Upper lobe of left lung (tissue), 6 donors: Measurements from ENCODE around the gene TNNT2. TPM values are rescaled to one million over a fixed set of nuclear protein-coding genes. Genes with fewer than 3 reads are reported as not detected.

Experiments
- ATAC-seq, 2 donors: fragments of 200-7000 bp; cut with Tn5 transposase; one replicate each; pipeline ENCODE4 v1.9.1; 2022; ENCODE audit warnings: mild to moderate bottlenecking in 2 of 2, moderate library complexity in 2 of 2; ENCODE audit not compliant: low FRiP score in 2 of 2
- DNase-seq, 2 donors: peaks; one replicate each; pipeline ENCODE4 v3.0.0-alpha.2; 2019 to 2020
- H3K27ac ChIP-seq, 4 donors: fragments of 200-600 bp; sonication (generic); one replicate each; pipeline ENCODE4 v1.5.1; 2016 to 2019
- H3K27me3 ChIP-seq, 4 donors: fragments of 200-600 bp; sonication (generic); one replicate each; pipeline ENCODE4 v1.5.1; 2017 to 2019
- H3K36me3 ChIP-seq, 4 donors: fragments of 200-600 bp; sonication (generic); one replicate each; pipeline ENCODE4 v1.5.1; 2016 to 2019
- H3K4me1 ChIP-seq, 4 donors: fragments of 200-600 bp; sonication (generic); one replicate each; pipeline ENCODE4 v1.5.1; 2018 to 2019
- H3K4me3 ChIP-seq, 4 donors: fragments of 200-600 bp; sonication (generic); one replicate each; pipeline ENCODE4 v1.5.1; 2017 to 2019; ENCODE audit warnings: mild to moderate bottlenecking in 2 of 4, moderate library complexity in 1 of 4
- H3K9me3 ChIP-seq, 4 donors: fragments of 200-600 bp; sonication (generic); one replicate each; pipeline ENCODE4 v1.5.1; 2018 to 2019
- EP300 ChIP-seq, 4 donors: sonication (generic); formaldehyde crosslinking; IDR thresholded peaks; one replicate each; pipeline ENCODE4 v1.5.1; 2017; ENCODE audit warnings: antibody characterized with exemption in 4 of 4, control low read depth in 2 of 4
- POLR2A ChIP-seq, 4 donors: fragments of 450-650 bp; IDR thresholded peaks; one replicate each; pipeline ENCODE4 v1.5.1; 2016 to 2017; ENCODE audit warnings: antibody characterized with exemption in 4 of 4, mild to moderate bottlenecking in 2 of 4
- POLR2AphosphoS5 ChIP-seq, 2 donors: sonication (generic); formaldehyde crosslinking; IDR thresholded peaks; one replicate each; pipeline ENCODE4 v1.5.1; 2017; ENCODE audit warnings: antibody characterized with exemption in 2 of 2
- WGBS, 2 donors: methylation state at CpG; one replicate each; pipeline ENCODE4 v1.1.5; 2017 to 2018; 5-methylcytosine and 5-hydroxymethylcytosine counted together
- total RNA-seq, 6 donors: library from RNA; depleted of rRNA in 4 of 6; stranded (reverse); fragments of >200 nt in 4 of 6; gene quantifications; one replicate each; pipeline versions ENCODE4 v1.1.0 to v1.2.1, GENCODE V29; 2016 to 2021
- TF ChIP-seq, protein P1 (sequence below), 6 experiments: fragments of 450-650 bp in 4 of 6; fragments of 200-600 bp in 2 of 6; sonication (generic) in 2 of 6; IDR thresholded peaks; one replicate each; pipeline ENCODE4 v1.5.1; 2016 to 2019; ENCODE audit warnings: antibody characterized with exemption in 6 of 6
- donor health status: DM: no; HTN: no; CAD: no; lungs with moderate emphysema.
- donor health status: DM: no; HTN: yes; CAD: no; lungs with severe emphysema.

Gene TNNT2
- total RNA-seq, 6 donors from 2014 or later, result 2.0 to 31.4 (median 6.4) TPM

DNA sequence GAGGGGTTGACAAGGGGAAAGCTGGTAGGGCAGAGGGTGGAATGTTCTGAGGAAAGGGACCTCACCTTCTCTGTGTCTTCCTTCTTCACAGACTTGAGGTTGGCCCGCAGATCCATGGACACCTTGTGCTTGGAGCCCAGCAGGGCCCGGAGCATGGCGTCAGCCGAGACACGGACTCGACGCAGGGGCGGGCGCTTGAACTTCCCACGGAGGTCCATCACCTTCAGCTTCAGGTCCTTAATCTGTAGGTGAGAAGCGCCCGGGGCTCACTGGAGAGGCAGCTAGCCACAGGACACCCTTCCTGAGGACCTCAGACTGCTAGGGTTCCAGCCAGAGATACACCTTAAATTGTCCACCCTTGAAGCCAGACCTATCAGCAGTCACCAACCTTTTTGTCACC is 33.8 kb upstream of the TNNT2 start:
- no peaks in the 10 kb centered on the region for H3K9me3 ChIP-seq
- H3K27ac ChIP-seq, result no peak overlapping the region
- WGBS, 2 donors, result 95 to 97% methylated on average over 8 to 12 of the region's 12 CpGs
- TF ChIP-seq POLR2A (IDR thresholded peaks at IDR 0.05) (no peak), EP300 (IDR thresholded peaks at IDR 0.05) (no peak), POLR2AphosphoS5 (IDR thresholded peaks at IDR 0.05) (no peak)
- TF ChIP-seq, protein P1, sequence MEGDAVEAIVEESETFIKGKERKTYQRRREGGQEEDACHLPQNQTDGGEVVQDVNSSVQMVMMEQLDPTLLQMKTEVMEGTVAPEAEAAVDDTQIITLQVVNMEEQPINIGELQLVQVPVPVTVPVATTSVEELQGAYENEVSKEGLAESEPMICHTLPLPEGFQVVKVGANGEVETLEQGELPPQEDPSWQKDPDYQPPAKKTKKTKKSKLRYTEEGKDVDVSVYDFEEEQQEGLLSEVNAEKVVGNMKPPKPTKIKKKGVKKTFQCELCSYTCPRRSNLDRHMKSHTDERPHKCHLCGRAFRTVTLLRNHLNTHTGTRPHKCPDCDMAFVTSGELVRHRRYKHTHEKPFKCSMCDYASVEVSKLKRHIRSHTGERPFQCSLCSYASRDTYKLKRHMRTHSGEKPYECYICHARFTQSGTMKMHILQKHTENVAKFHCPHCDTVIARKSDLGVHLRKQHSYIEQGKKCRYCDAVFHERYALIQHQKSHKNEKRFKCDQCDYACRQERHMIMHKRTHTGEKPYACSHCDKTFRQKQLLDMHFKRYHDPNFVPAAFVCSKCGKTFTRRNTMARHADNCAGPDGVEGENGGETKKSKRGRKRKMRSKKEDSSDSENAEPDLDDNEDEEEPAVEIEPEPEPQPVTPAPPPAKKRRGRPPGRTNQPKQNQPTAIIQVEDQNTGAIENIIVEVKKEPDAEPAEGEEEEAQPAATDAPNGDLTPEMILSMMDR (IDR thresholded peaks at IDR 0.05), result no peak
- DNase-seq (no peak), ATAC-seq (no peak)
- no peaks in the 10 kb centered on the region for H3K36me3 ChIP-seq
- H3K4me3 ChIP-seq, result no peak overlapping the region
- H3K27me3 ChIP-seq, result no peaks in the 10 kb centered on the region
- no peaks in the 10 kb centered on the region for H3K4me1 ChIP-seq

DNA sequence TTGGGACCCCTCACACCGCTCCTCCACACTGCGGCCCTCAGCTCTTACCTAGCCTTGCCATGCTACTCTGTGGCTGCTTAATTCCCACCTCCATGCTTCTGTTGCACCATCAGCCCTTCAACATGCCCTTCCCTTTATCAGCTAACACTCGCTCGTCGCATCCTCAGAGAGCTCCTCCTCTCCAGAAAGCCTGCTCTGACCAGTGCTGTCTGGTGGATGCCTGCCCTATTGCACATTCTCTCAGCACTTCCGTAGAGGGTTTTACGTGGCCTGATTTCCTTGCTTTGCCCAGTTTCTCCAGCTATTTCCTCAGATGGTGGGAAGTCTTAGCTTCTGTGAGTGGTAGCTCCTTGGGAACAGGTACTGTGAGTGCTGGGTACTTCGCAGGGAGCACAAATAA is 32.0 kb upstream of the TNNT2 start:
- no peak for ATAC-seq

DNA sequence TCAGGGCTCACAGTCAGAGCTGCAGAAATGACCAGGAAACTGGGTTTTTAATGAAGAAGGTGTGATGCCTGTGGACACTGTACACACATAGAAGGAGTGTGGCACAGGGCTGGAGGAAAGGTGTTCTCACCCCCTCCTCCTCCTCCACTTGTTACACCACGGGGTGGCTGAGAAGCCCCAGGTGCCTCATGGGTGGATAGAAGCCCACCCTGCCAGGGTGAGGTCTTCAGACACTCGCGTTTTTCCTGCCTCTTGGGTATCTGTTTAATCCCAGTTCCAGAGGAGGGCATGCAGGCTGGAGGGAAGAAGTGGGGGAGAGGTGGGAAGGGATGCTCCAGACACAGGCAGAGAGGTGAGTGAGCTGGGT is 31.3 kb upstream of the TNNT2 start:
- TF ChIP-seq POLR2A (IDR thresholded peaks at IDR 0.05) (no peak), EP300 (IDR thresholded peaks at IDR 0.05) (no peak), POLR2AphosphoS5 (IDR thresholded peaks at IDR 0.05) (no peak)
- TF ChIP-seq, protein P1 (IDR thresholded peaks at IDR 0.05), result no peak
- 87 to 89% methylated on average over 3 of the region's 3 CpGs for WGBS, 2 donors
- ATAC-seq, result no peak
- no peak overlapping the region for H3K4me3 ChIP-seq
- H3K4me1 ChIP-seq, result peaks cover 0 to 18% (median 4%) of the 10 kb centered on the region in 4 donors
- no peaks in the 10 kb centered on the region for H3K27me3 ChIP-seq
- no peaks in the 10 kb centered on the region for H3K9me3 ChIP-seq
- no peaks in the 10 kb centered on the region for H3K36me3 ChIP-seq
- H3K27ac ChIP-seq, result no peak overlapping the region
- no peak for DNase-seq

More for the DNA sequence above, 32.0 kb upstream of the TNNT2 start:
- no peaks in the 10 kb centered on the region for H3K27me3 ChIP-seq
- H3K9me3 ChIP-seq, result no peaks in the 10 kb centered on the region
- no peak for DNase-seq
- TF ChIP-seq, protein P1 (IDR thresholded peaks at IDR 0.05), result no peak
- no peak for TF ChIP-seq POLR2AphosphoS5 (IDR thresholded peaks at IDR 0.05)
- TF ChIP-seq POLR2A (IDR thresholded peaks at IDR 0.05), result no peak
- no peak for TF ChIP-seq EP300 (IDR thresholded peaks at IDR 0.05)
- 78 to 83% methylated on average over 8 of the region's 8 CpGs for WGBS, 2 donors
- no peak overlapping the region for H3K4me3 ChIP-seq
- H3K27ac ChIP-seq, result no peak overlapping the region
- H3K4me1 ChIP-seq, result peaks cover 0 to 12% (median under 1%) of the 10 kb centered on the region in 4 donors
- H3K36me3 ChIP-seq, result no peaks in the 10 kb centered on the region

DNA sequence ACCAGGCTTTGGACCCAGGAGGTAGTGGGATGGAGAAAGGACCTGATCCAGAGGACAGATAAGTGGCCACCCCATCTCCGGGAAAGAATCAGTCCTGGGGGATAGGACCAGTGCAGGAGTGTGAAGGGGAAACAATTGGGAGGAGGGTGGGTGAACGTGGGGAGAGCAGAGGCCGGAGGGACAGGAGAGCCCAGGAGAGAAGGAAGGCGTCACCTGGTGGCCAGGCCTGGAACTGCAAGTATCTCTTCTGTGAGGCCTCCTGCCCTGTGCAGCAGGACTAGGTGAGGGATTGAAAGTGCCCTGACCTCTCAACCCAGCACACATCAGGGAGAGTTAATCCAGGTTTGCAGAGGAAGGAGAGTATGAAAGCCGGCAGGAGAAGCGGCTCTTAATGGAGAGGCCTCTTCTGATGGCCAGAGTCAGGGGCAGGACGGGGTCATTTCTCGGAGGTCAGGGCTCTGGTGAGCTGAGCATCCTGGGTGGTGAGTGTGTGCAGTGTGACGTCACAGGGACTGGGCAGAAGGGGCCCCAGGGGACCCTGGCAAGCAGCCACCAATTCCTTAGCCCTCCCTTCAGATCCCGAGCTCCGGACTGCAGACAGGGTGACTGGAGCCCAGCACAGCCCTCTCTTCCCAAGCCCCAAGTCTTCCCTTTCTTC is 30.8 kb upstream of the TNNT2 start:
- H3K9me3 ChIP-seq, result no peaks in the 10 kb centered on the region
- 33 to 34% methylated on average over 11 of the region's 11 CpGs for WGBS, 2 donors
- no peak for TF ChIP-seq POLR2A (IDR thresholded peaks at IDR 0.05)
- no peak for TF ChIP-seq EP300 (IDR thresholded peaks at IDR 0.05)
- TF ChIP-seq, protein P1 (IDR thresholded peaks at IDR 0.05), result peak; percentile 83 to 93 (median 89)
- no peak for TF ChIP-seq POLR2AphosphoS5 (IDR thresholded peaks at IDR 0.05)
- no peak overlapping the region for H3K4me3 ChIP-seq
- H3K27me3 ChIP-seq, result no peaks in the 10 kb centered on the region
- H3K36me3 ChIP-seq, result no peaks in the 10 kb centered on the region
- no peak overlapping the region for H3K27ac ChIP-seq
- H3K4me1 ChIP-seq, result peaks cover 0 to 23% (median 4%) of the 10 kb centered on the region in 4 donors
- ATAC-seq (peak; percentile 75 to 77), DNase-seq (peak in 1 of 2 donors; percentile 86)
